Stomach (tissue), 9 donors: ENCODE data around the gene DGAT2L6. TPM values are rescaled to one million over a fixed set of nuclear protein-coding genes. Genes with fewer than 3 reads are reported as not detected.

Experiments used
- DNase-seq, 2 donors: peaks; one replicate each; pipeline versions ENCODE4 v3.0.0 to v3.0.0-alpha.2; 2013 to 2019
- H3K27ac ChIP-seq, 5 donors: fragments of 200-600 bp in 4 of 5; sonication (generic) in 4 of 5; one replicate each; pipeline ENCODE4 v1.5.1; 2013 to 2019; ENCODE audit warnings: mild to moderate bottlenecking in 1 of 5, moderate library complexity in 1 of 5
- H3K27me3 ChIP-seq, 3 donors: fragments of 200-600 bp; sonication (generic); one replicate each; pipeline ENCODE4 v1.5.1; 2017 to 2019; ENCODE audit warnings: mixed run types in 1 of 3
- H3K36me3 ChIP-seq, 4 donors: fragments of 200-600 bp; sonication (generic); 1 replicate in 3 of 4; 2 replicates in 1 of 4; pipeline ENCODE4 v1.5.1; 2016 to 2019
- H3K4me1 ChIP-seq, 4 donors: fragments of 200-600 bp; sonication (generic); one replicate each; pipeline ENCODE4 v1.5.1; 2016 to 2019
- H3K4me3 ChIP-seq, 4 donors: fragments of 200-600 bp; sonication (generic) in 3 of 4; one replicate each; pipeline ENCODE4 v1.5.1; 2016 to 2019; ENCODE audit warnings: mild to moderate bottlenecking in 1 of 4
- H3K9me3 ChIP-seq, 4 donors: fragments of 200-600 bp; sonication (generic); one replicate each; pipeline ENCODE4 v1.5.1; 2016 to 2019
- EP300 ChIP-seq: sonication (generic); formaldehyde crosslinking; IDR thresholded peaks from one replicate; pipeline ENCODE4 v1.6.1; 2017; ENCODE audit warnings: antibody characterized with exemption
- POLR2A ChIP-seq, 4 donors: fragments of 450-650 bp; IDR thresholded peaks; one replicate each; pipeline ENCODE4 v1.6.1; 2016; ENCODE audit warnings: antibody characterized with exemption in 4 of 4, control low read depth in 2 of 4, mild to moderate bottlenecking in 1 of 4, moderate library complexity in 1 of 4
- POLR2AphosphoS5 ChIP-seq, 3 donors: sonication (generic); formaldehyde crosslinking; IDR thresholded peaks; one replicate each; pipeline ENCODE4 v1.6.1; 2016; ENCODE audit warnings: antibody characterized with exemption in 3 of 3
- WGBS, 5 donors: extraction: QIAGEN DNeasy Blood & Tissue Kit in 3 of 5; methylation state at CpG; one replicate each; pipeline versions ENCODE4 v1.1.5 to v1.1.7; 2013 to 2018; 5-methylcytosine and 5-hydroxymethylcytosine counted together
- intact Hi-C: fragments of 100-400 bp; cut with DNase I; formaldehyde crosslinking; loops from one replicate; pipeline ENCODE4 v1.15.1; 2023; ENCODE audit warnings: low total_unique reads
- polyA plus RNA-seq, 3 donors: library from polyadenylated mRNA; stranded (reverse); fragments of 200-250 nt; gene quantifications; one replicate each; pipeline ENCODE4 v1.2.3, GENCODE V29; 2013
- total RNA-seq, 5 donors: library from RNA; depleted of rRNA; stranded (reverse); fragments of >200 nt; gene quantifications; one replicate each; pipeline versions ENCODE4 v1.1.0 to v1.2.3, GENCODE V29; 2014 to 2016
- TF ChIP-seq, protein P1 (sequence below), 7 experiments: fragments of 450-650 bp in 4 of 7; fragments of 200-600 bp in 3 of 7; sonication (generic) in 3 of 7; IDR thresholded peaks; one replicate each; pipeline ENCODE4 v1.5.1; 2016 to 2019; ENCODE audit warnings: antibody characterized with exemption in 7 of 7, control low read depth in 2 of 7, mild to moderate bottlenecking in 1 of 7
- donor health status: healthy with polysubstance abuse.
- donor health status: Bipolar disorder and iron deficiency.
- donor health status: healthy.

DGAT2L6 gene
- total and polyA plus RNA-seq, 8 donors = not detected

DNA sequence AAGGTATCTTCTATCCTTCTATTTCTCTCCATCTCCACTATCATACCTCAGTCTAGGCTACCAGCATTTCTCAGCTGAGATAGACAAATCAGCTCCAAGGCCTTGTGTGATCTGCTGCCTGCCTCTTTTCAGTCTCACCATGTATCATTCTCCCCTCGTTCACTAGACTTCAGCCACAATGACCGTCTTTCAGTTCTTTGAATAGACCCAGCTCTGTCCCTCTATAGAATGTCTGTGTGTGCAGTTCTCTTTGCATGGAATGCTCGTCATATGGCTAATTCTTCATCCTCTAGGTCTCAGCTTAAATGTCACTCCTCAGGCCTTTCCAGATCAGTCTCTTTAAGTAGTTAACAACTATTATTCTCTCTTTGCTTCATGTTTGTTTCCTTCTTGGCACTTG is 37.5 kb upstream of the DGAT2L6 start:
- 73 to 91% (median 87%) methylated on average over 3 of the region's 3 CpGs for WGBS, 5 donors
- peaks cover 0 to 19% (median 15%) of the 10 kb centered on the region in 4 donors for H3K36me3 ChIP-seq
- DNase-seq = no peak
- intact Hi-C loops = no loop called here
- H3K27me3 ChIP-seq = no peaks in the 10 kb centered on the region
- H3K27ac ChIP-seq = no peak overlapping the region
- no peak overlapping the region for H3K4me3 ChIP-seq
- peaks cover 8 to 14% (median 10%) of the 10 kb centered on the region in 4 donors for H3K4me1 ChIP-seq
- TF ChIP-seq POLR2A (IDR thresholded peaks at IDR 0.05) = no peak
- no peak for TF ChIP-seq POLR2AphosphoS5 (IDR thresholded peaks at IDR 0.05)
- TF ChIP-seq, protein P1, sequence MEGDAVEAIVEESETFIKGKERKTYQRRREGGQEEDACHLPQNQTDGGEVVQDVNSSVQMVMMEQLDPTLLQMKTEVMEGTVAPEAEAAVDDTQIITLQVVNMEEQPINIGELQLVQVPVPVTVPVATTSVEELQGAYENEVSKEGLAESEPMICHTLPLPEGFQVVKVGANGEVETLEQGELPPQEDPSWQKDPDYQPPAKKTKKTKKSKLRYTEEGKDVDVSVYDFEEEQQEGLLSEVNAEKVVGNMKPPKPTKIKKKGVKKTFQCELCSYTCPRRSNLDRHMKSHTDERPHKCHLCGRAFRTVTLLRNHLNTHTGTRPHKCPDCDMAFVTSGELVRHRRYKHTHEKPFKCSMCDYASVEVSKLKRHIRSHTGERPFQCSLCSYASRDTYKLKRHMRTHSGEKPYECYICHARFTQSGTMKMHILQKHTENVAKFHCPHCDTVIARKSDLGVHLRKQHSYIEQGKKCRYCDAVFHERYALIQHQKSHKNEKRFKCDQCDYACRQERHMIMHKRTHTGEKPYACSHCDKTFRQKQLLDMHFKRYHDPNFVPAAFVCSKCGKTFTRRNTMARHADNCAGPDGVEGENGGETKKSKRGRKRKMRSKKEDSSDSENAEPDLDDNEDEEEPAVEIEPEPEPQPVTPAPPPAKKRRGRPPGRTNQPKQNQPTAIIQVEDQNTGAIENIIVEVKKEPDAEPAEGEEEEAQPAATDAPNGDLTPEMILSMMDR (IDR thresholded peaks at IDR 0.05) = no peak
- TF ChIP-seq EP300 = no peak
- H3K9me3 ChIP-seq = no peaks in the 10 kb centered on the region

DNA sequence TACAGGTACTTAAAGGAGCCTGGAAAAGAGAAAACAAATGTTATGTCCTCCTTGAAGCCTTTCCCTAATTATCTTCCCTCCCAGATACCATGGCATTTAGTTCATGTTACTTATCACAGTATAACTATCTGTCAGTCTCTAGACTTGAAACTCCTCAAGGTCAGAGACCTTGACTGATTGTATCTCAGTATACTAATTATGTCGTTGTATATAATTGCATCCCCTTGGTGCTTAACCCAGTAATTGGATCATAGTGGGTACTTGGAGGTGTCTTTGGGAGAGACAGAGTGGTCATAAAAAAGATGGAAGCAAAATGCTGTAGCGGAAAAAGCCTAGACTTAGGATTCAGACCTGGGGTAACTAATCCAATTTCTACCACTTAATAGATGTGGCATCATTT is 35.9 kb upstream of the DGAT2L6 start:
- no peaks in the 10 kb centered on the region for H3K9me3 ChIP-seq
- H3K36me3 ChIP-seq = peaks cover 0 to 16% (median 14%) of the 10 kb centered on the region in 4 donors
- WGBS, 5 donors = 85 to 97% (median 88%) methylated on average over 2 of the region's 2 CpGs
- TF ChIP-seq POLR2A (IDR thresholded peaks at IDR 0.05) (no peak), EP300 (no peak), POLR2AphosphoS5 (IDR thresholded peaks at IDR 0.05) (no peak)
- TF ChIP-seq, protein P1 (IDR thresholded peaks at IDR 0.05) = no peak
- intact Hi-C loops = no loop called here
- H3K4me1 ChIP-seq = no peaks in the 10 kb centered on the region
- H3K27ac ChIP-seq = no peak overlapping the region
- H3K4me3 ChIP-seq = no peak overlapping the region
- DNase-seq = no peak
- no peaks in the 10 kb centered on the region for H3K27me3 ChIP-seq

DNA sequence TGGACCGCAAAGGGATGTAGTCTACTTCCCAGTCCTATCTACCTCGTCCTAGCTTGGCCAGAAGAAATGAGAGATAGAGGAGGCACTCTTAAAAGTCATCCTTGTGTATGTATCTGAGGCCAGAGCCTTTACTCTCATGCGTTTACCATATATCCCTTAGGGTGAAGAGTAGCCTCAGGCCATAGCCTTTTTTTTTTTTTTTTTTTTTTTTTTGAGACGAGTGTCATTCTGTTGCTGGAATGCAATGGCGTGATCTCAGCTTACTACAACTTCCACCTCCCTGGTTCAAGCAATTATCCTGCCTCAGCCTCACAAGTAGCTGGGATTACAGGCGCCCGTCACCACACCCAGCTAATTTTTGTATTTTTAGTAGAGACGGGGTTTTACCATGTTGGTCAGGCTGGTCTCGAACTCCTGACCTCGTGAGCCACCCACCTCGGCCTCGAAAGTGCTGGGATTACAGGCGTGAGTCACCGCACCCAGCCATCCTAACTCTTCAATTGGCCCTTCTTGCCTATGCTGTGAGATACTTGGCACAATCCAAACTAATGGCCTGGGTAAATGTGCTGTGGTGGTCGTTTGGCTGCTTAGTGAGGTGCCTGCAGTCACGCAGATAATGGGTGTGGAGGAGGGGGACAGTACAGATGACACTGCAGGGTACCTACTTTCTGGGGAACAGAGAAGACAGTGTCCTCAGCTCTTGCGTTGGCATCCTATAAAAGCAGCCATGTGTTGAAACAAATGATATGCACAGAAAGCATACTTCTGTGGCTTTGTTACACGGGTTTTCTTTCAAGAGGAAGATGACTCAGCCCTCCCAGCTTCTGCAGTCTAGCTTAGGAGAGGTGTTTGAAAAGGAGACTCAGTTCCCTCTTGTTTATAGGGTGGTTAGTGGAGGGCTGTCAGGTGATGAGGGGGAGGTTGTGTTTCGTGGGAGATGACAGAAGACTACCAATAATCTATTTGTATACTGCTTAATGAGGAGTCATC is 10.4 kb upstream of the DGAT2L6 start:
- whole genome bisulfite sequencing, 5 donors = 70 to 91% (median 87%) methylated on average over 15 to 19 of the region's 19 CpGs
- H3K4me1 ChIP-seq = peaks cover 0 to 9% (median 4%) of the 10 kb centered on the region in 4 donors
- no peaks in the 10 kb centered on the region for H3K27me3 ChIP-seq
- intact Hi-C loops = no loop called here
- TF ChIP-seq, protein P1 (IDR thresholded peaks at IDR 0.05) = no peak
- no peak for TF ChIP-seq POLR2A (IDR thresholded peaks at IDR 0.05)
- no peak for TF ChIP-seq EP300
- no peak for TF ChIP-seq POLR2AphosphoS5 (IDR thresholded peaks at IDR 0.05)
- H3K36me3 ChIP-seq = peaks cover 0 to 41% (median 26%) of the 10 kb centered on the region in 4 donors
- no peaks in the 10 kb centered on the region for H3K9me3 ChIP-seq
- H3K4me3 ChIP-seq = no peak overlapping the region
- DNase-seq = no peak
- no peak overlapping the region for H3K27ac ChIP-seq

DNA sequence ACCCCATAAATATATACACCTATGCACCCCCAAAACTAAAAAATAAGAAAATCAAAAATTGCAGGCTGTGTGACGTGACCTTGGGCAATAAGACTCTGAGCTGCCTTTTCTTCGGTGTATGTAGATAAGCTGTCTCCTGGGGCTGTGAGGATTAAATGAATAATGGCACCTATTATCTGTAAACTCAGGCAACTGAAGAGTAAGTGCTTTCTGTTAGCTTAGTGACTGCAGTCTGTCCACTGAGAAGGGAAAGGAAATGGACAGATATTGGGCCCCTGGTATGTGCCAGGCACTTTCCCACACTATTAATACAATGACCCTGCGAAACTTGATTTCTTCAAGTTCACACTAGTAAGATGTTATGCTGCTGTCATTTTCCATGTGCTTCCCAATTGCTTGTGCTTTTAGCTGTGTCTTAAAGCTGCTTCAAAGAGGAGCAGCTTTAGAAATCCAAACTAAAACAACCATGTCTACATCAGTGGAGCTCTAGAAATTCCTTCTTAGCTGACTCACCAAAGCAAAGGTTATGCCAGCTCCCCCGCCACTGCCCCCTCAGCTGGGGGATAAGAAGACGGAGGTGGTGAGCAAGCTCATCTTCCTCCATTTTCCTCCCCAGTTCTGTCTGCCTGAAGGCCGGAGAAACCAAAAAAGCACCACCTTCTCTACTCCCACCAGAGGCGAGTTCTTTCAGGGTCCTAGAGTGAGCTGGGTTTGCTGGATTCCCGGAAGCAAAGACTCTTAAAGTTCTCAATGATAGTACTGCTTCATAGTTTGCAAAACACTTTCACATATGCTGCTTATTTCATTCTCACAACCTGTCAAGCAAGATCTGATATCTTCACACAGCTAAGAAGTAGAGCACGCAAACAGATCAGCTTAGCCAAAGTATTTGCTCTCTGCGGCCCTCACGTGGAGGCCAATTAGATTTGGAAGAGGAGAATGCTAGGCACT is 8.8 kb upstream of the DGAT2L6 start:
- 24 to 42% (median 36%) methylated on average over 11 of the region's 11 CpGs for WGBS, 5 donors

More for the DNA sequence above, 8.8 kb upstream of the DGAT2L6 start:
- Histone ChIP-seq H3K4me3 (no peak overlapping the region), H3K36me3 (peaks cover 0 to 29% (median 21%) of the 10 kb centered on the region in 4 donors), H3K4me1 (peaks cover 0 to 9% (median 4%) of the 10 kb centered on the region in 4 donors), H3K9me3 (no peaks in the 10 kb centered on the region), H3K27ac (peak overlapping the region in 4 of 5 donors; percentile 15 to 49 (median 44)), H3K27me3 (no peaks in the 10 kb centered on the region)
- TF ChIP-seq POLR2A (IDR thresholded peaks at IDR 0.05) (no peak), POLR2AphosphoS5 (IDR thresholded peaks at IDR 0.05) (no peak), EP300 (no peak)
- TF ChIP-seq, protein P1 (IDR thresholded peaks at IDR 0.05) = no peak
- peak in 1 of 2 donors; percentile 50 for DNase-seq
- intact Hi-C loops = no loop called here
